HCT116 (cell line): Measurements from ENCODE around the gene LMCD1. TPM values are rescaled to one million over a fixed set of nuclear protein-coding genes. Genes with fewer than 3 reads are reported as not detected.

Experiments
- ATAC-seq: fragments of 200-7000 bp; cut with Tn5 transposase; 2 replicates; pipeline ENCODE4 v1.9.1; 2020; ENCODE audit warnings: mild to moderate bottlenecking, moderate library complexity
- BruUV-seq: library from RNA; stranded (reverse); fragments of 400-500 nt; replicated peaks from 2 replicates; lab custom pipeline; 2021; lab: Mats Ljungman, UMichigan
- CTCF ChIA-PET: fragments of 300-600 bp; sonication (Branson Sonifier 250); formaldehyde crosslinking; loops from one replicate; lab custom pipeline; 2021; ENCODE audit warnings: antibody characterized with exemption; lab: Charles Lee
- POLR2A ChIA-PET: fragments of 300-600, 350-600 bp; sonication (Branson Sonifier 250); formaldehyde crosslinking; loops from one replicate; lab custom pipeline; 2021; ENCODE audit warnings: antibody characterized with exemption; lab: Charles Lee
- RAD21 ChIA-PET, 2 experiments: fragments of 300-600 bp; sonication (Branson Sonifier 250); formaldehyde crosslinking; loops; one replicate each; lab custom pipeline; 2023; ENCODE audit warnings: low total read pairs in 2 of 2; ENCODE audit not compliant: uncharacterized antibody in 2 of 2, unreplicated experiment in 2 of 2, low non-redundant PET in 1 of 2; lab: Charles Lee
- DNase-seq: peaks from one replicate; pipeline ENCODE4 v3.0.0-alpha.2; 2010; ENCODE audit warnings: low read depth, low spot score
- H2AFZ ChIP-seq: fragments of 200-600 bp; shearing (Covaris generic), sonication (generic); 2 replicates; pipeline ENCODE4 v1.6.1; 2017; ENCODE audit warnings: low read depth, mixed run types, mixed read lengths, antibody characterized with exemption, low read length; ENCODE audit not compliant: poor library complexity, severe bottlenecking
- H3K27ac ChIP-seq: 2 replicates; pipeline ENCODE4 v1.5.1; 2012; ENCODE audit warnings: low read depth, low read length
- H3K27me3 ChIP-seq: fragments of 200-600 bp; sonication (generic); 2 replicates; pipeline ENCODE4 v1.6.1; 2016; ENCODE audit warnings: mixed run types, low read length, mixed read lengths; ENCODE audit not compliant: insufficient read depth
- H3K36me3 ChIP-seq, 2 experiments: fragments of 200-500 bp in 1 of 2; fragments of 200-600 bp in 1 of 2; sonication (Bioruptor generic) in 1 of 2; sonication (generic) in 1 of 2; 2 replicates each; pipeline versions ENCODE4 v1.5.1 to v1.6.1; 2014 to 2016; ENCODE audit warnings: low read length in 2 of 2, inconsistent platforms in 1 of 2, mixed read lengths in 1 of 2, mixed run types in 1 of 2; ENCODE audit not compliant: insufficient read depth in 2 of 2, control insufficient read depth in 1 of 2
- H3K4me1 ChIP-seq, 2 experiments: fragments of 200-600 bp in 1 of 2; sonication (generic) in 1 of 2; 2 replicates each; pipeline versions ENCODE4 v1.5.1 to v1.6.1; 2012 to 2017; ENCODE audit warnings: low read length in 2 of 2, inconsistent platforms in 1 of 2, mild to moderate bottlenecking in 1 of 2, mixed read lengths in 1 of 2, mixed run types in 1 of 2, moderate library complexity in 1 of 2; ENCODE audit not compliant: insufficient read depth in 2 of 2, control insufficient read depth in 1 of 2
- H3K4me2 ChIP-seq: fragments of 200-600 bp; sonication (generic); 2 replicates; pipeline ENCODE4 v1.6.1; 2017; ENCODE audit warnings: mixed run types, low read length, mixed read lengths
- H3K4me3 ChIP-seq, 2 experiments: fragments of 200-600 bp in 1 of 2; sonication (generic) in 1 of 2; replicated peaks in 1 of 2; 2 replicates each; pipeline ENCODE4 v1.5.1; 2011 to 2016; ENCODE audit warnings: low read length in 2 of 2, control low read depth in 1 of 2, low read depth in 1 of 2, mild to moderate bottlenecking in 1 of 2, mixed read lengths in 1 of 2, mixed run types in 1 of 2
- H3K79me2 ChIP-seq: fragments of 200-600 bp; sonication (generic); 2 replicates; pipeline ENCODE4 v1.6.1; 2017; ENCODE audit warnings: mild to moderate bottlenecking, mixed run types, low read length, moderate library complexity, mixed read lengths; ENCODE audit not compliant: insufficient read depth
- H3K9ac ChIP-seq: fragments of 200-600 bp; sonication (generic); 2 replicates; pipeline ENCODE4 v1.6.1; 2016; ENCODE audit warnings: low read length, mixed read lengths
- H3K9me2 ChIP-seq: fragments of 200-600 bp; sonication (generic), shearing (Covaris generic); 2 replicates; pipeline ENCODE4 v1.6.1; 2017; ENCODE audit warnings: mixed run types, mild to moderate bottlenecking, moderate library complexity; ENCODE audit not compliant: insufficient read depth
- H3K9me3 ChIP-seq, 2 experiments: fragments of 200-500 bp in 1 of 2; fragments of 200-600 bp in 1 of 2; sonication (Bioruptor generic) in 1 of 2; sonication (generic) in 1 of 2; 2 replicates each; pipeline ENCODE4 v1.6.1; 2014 to 2017; ENCODE audit warnings: low read length in 2 of 2, mixed read lengths in 2 of 2, inconsistent platforms in 1 of 2, low read depth in 1 of 2, mild to moderate bottlenecking in 1 of 2, mixed run types in 1 of 2, moderate library complexity in 1 of 2; ENCODE audit not compliant: control insufficient read depth in 1 of 2, insufficient read depth in 1 of 2
- H4K20me1 ChIP-seq: fragments of 200-600 bp; sonication (generic), shearing (Covaris generic); 2 replicates; pipeline ENCODE4 v1.6.1; 2017; ENCODE audit warnings: mixed run types, mild to moderate bottlenecking, moderate library complexity; ENCODE audit not compliant: insufficient read depth
- FOSL1 ChIP-seq: IDR thresholded peaks from 2 replicates; pipeline ENCODE4 v1.6.1; 2012; ENCODE audit warnings: low read depth
- JUND ChIP-seq: IDR thresholded peaks from 2 replicates; pipeline ENCODE4 v1.6.1; 2012
- POLR2A ChIP-seq: IDR thresholded peaks from 2 replicates; pipeline ENCODE4 v1.7.0; 2011; ENCODE audit warnings: borderline replicate concordance; ENCODE audit not compliant: insufficient read depth, insufficient read length; ENCODE audit errors: extremely low read depth
- SIN3A ChIP-seq: IDR thresholded peaks from 2 replicates; pipeline ENCODE4 v1.6.1; 2012; ENCODE audit warnings: low read depth
- SP1 ChIP-seq: IDR thresholded peaks from 2 replicates; pipeline ENCODE4 v1.6.1; 2012; ENCODE audit warnings: low read depth
- TCF7L2 ChIP-seq: IDR thresholded peaks from 2 replicates; pipeline ENCODE4 v1.7.0; 2011; ENCODE audit warnings: borderline replicate concordance, inconsistent platforms; ENCODE audit not compliant: insufficient read depth, insufficient read length; ENCODE audit errors: extremely low read depth
- YY1 ChIP-seq: IDR thresholded peaks from 2 replicates; pipeline ENCODE4 v1.6.1; 2011; ENCODE audit warnings: low read length, low read depth, moderate library complexity, mild to moderate bottlenecking; ENCODE audit not compliant: insufficient replicate concordance; ENCODE audit errors: extremely low read depth
- intact Hi-C: fragments of 100-400 bp; cut with micrococcal nuclease; formaldehyde crosslinking; loops from 2 replicates; pipeline ENCODE4 v1.10.0; 2022
- total RNA-seq: library from RNA; stranded (reverse); gene quantifications from one replicate; pipeline ENCODE4 v1.2.1, GENCODE V29; 2021; ENCODE audit not compliant: unreplicated experiment
- TF ChIP-seq, protein P1 (sequence below): IDR thresholded peaks from 2 replicates; pipeline ENCODE4 v1.6.1; 2012
- TF ChIP-seq, protein P2 (sequence below): IDR thresholded peaks from 2 replicates; pipeline ENCODE4 v1.6.1; 2012; ENCODE audit warnings: low read depth

LMCD1 gene
- total RNA-seq, 1 experiment from 2014 or later, result 4.6 TPM

DNA sequence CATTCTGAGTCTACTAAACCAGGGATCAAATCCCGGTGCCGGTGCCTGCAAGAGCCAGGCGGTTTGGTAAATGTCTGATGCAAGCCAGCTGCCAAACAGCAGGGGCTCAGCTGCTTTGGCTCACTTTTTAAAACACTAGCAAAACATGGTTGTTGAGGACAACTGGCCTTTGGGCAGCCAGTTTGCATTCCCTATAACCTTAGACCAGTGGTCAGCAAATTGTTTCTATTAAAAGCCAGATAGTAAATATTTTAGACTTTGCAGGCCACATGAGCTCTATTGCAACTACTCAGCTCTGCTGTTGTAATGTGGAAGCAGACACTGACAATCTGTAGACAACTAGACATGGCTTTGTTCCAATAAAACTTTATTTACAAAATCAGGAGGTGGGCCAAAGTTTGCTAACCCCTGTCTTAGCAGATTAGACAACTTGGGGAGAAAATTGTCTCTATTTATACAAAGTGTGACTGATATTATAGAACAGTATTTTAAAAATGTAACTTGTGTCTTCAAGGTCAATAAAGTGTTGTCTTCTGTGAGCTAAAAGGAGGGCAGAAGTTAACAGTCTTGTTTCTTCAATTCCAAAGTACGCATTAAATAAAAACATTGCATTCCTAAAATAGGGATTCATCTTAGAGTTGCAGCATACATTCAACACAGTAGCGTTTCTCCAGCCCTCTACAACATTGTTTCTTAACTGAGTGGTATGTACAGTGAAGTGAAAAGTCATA, 75.4 kb downstream of the LMCD1 start:
- Histone ChIP-seq H4K20me1 (no peaks in the 10 kb centered on the region), H3K27ac (no peak overlapping the region), H2AFZ (no peak overlapping the region), H3K4me2 (no peak overlapping the region), H3K4me3 (no peak overlapping the region), H3K9me2 (no peaks in the 10 kb centered on the region), H3K9me3 (no peaks in the 10 kb centered on the region), H3K27me3 (no peaks in the 10 kb centered on the region), H3K36me3 (no peaks in the 10 kb centered on the region), H3K4me1 (peaks cover 0 to 5% of the 10 kb centered on the region in 2 experiments; a peak in 1 of 4 replicates), H3K9ac (no peak overlapping the region), H3K79me2 (no peaks in the 10 kb centered on the region)
- ChIA-PET CTCF (no interaction called here), RAD21 (no interaction called here), POLR2A (no interaction called here)
- DNase-seq (no peak), ATAC-seq (no peak)
- TF ChIP-seq TCF7L2 (no peak), YY1 (no peak), SIN3A (no peak), JUND (no peak), SP1 (no peak), POLR2A (no peak), FOSL1 (no peak)
- TF ChIP-seq, protein P1, sequence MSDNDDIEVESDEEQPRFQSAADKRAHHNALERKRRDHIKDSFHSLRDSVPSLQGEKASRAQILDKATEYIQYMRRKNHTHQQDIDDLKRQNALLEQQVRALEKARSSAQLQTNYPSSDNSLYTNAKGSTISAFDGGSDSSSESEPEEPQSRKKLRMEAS, result no peak
- TF ChIP-seq, protein P2, sequence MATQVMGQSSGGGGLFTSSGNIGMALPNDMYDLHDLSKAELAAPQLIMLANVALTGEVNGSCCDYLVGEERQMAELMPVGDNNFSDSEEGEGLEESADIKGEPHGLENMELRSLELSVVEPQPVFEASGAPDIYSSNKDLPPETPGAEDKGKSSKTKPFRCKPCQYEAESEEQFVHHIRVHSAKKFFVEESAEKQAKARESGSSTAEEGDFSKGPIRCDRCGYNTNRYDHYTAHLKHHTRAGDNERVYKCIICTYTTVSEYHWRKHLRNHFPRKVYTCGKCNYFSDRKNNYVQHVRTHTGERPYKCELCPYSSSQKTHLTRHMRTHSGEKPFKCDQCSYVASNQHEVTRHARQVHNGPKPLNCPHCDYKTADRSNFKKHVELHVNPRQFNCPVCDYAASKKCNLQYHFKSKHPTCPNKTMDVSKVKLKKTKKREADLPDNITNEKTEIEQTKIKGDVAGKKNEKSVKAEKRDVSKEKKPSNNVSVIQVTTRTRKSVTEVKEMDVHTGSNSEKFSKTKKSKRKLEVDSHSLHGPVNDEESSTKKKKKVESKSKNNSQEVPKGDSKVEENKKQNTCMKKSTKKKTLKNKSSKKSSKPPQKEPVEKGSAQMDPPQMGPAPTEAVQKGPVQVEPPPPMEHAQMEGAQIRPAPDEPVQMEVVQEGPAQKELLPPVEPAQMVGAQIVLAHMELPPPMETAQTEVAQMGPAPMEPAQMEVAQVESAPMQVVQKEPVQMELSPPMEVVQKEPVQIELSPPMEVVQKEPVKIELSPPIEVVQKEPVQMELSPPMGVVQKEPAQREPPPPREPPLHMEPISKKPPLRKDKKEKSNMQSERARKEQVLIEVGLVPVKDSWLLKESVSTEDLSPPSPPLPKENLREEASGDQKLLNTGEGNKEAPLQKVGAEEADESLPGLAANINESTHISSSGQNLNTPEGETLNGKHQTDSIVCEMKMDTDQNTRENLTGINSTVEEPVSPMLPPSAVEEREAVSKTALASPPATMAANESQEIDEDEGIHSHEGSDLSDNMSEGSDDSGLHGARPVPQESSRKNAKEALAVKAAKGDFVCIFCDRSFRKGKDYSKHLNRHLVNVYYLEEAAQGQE, result no peak
- intact Hi-C loops, result no loop called here
- BruUV-seq, result no TSS peak
